ENCODE results near the gene DTX3.

- TF ChIP-seq ZFP3 (CRISPR knock-in tag; IDR thresholded peaks at IDR 0.05) (no peak), ISL1 (CRISPR knock-in tag; IDR thresholded peaks at IDR 0.05) (no peak), GLIS3 (CRISPR knock-in tag; IDR thresholded peaks at IDR 0.05) (no peak), BACH2 (CRISPR knock-in tag; IDR thresholded peaks at IDR 0.05; ENCODE audit: borderline replicate concordance) (no peak), CREB5 (CRISPR knock-in tag; IDR thresholded peaks at IDR 0.05; ENCODE audit: low read depth) (no peak), CSRNP3 (CRISPR knock-in tag; IDR thresholded peaks at IDR 0.05) (no peak)
Measured at GRCh38 chr12:57625261-57626032, 20.8 kb downstream of the DTX3 start.

Data from SK-N-SH treated with all-trans-retinoic acid at 6 μM for 48 hours (cell line).